WTC11 (cell line): ENCODE data around the gene ZNF341. TPM values are rescaled to one million over a fixed set of nuclear protein-coding genes. Genes with fewer than 3 reads are reported as not detected.
A peak's percentile ranks its signal among the peaks of the same experiment; 100 is the strongest.

ENCODE experiments used
- ATAC-seq: fragments of 200-7000 bp; cut with Tn5 transposase; 2 replicates; pipeline ENCODE4 v1.10.0; 2021; ENCODE audit warnings: mild to moderate bottlenecking, moderate library complexity
- CTCF ChIA-PET: fragments of 300-600 bp; sonication (Branson Sonifier 250); formaldehyde crosslinking; loops from one replicate; lab custom pipeline; 2021; ENCODE audit warnings: antibody characterized with exemption; lab: Charles Lee
- POLR2A ChIA-PET: fragments of 350-600 bp; sonication (Branson Sonifier 250); formaldehyde crosslinking; loops from one replicate; lab custom pipeline; 2021; ENCODE audit warnings: antibody characterized with exemption; lab: Charles Lee
- DNase-seq: peaks from one replicate; pipeline ENCODE4 v3.0.0; 2021; ENCODE audit warnings: low spot score
- H3K27ac Mint-ChIP-seq: 2 replicates; pipeline ENCODE4 v1.8.0; 2021; ENCODE audit warnings: mixed read lengths
- H3K27me3 Mint-ChIP-seq: 2 replicates; pipeline ENCODE4 v1.8.0; 2021; ENCODE audit warnings: low read depth, mild to moderate bottlenecking, moderate library complexity, mixed read lengths
- H3K36me3 Mint-ChIP-seq: 2 replicates; pipeline ENCODE4 v1.8.0; 2021; ENCODE audit warnings: mixed read lengths
- H3K4me1 Mint-ChIP-seq: 2 replicates; pipeline ENCODE4 v1.8.0; 2022; ENCODE audit warnings: mixed read lengths
- H3K4me3 Mint-ChIP-seq: 2 replicates; pipeline ENCODE4 v1.8.0; 2021; ENCODE audit warnings: mild to moderate bottlenecking, moderate library complexity, mixed read lengths
- H3K9me3 Mint-ChIP-seq: 2 replicates; pipeline ENCODE4 v1.8.0; 2021; ENCODE audit warnings: mixed read lengths
- CTCF ChIP-seq: fragments of 200-600 bp; IDR thresholded peaks from 2 replicates; pipeline ENCODE4 v1.8.0; 2022; ENCODE audit warnings: antibody characterized with exemption
- E2F4 ChIP-seq: sonication (generic); formaldehyde crosslinking; IDR thresholded peaks from 2 replicates; pipeline ENCODE4 v1.8.1; 2022; ENCODE audit warnings: low read depth, mild to moderate bottlenecking, moderate library complexity, missing genetic modification reagents, borderline replicate concordance
- ERG ChIP-seq: fragments of 250-450 bp; sonication (Bioruptor Pico); IDR thresholded peaks from 2 replicates; pipeline ENCODE4 v1.8.0; 2021; ENCODE audit warnings: mild to moderate bottlenecking
- FOXK1 ChIP-seq: sonication (generic); formaldehyde crosslinking; IDR thresholded peaks from 2 replicates; pipeline ENCODE4 v1.8.0; 2022; ENCODE audit warnings: mild to moderate bottlenecking, moderate library complexity, missing genetic modification reagents
- FOXP4 ChIP-seq: sonication (generic); formaldehyde crosslinking; IDR thresholded peaks from 2 replicates; pipeline ENCODE4 v1.8.0; 2022; ENCODE audit warnings: mild to moderate bottlenecking, missing genetic modification reagents
- JUN ChIP-seq: sonication (generic); formaldehyde crosslinking; IDR thresholded peaks from 2 replicates; pipeline ENCODE4 v1.8.0; 2023; ENCODE audit warnings: mild to moderate bottlenecking, missing genetic modification reagents
- NFE2L1 ChIP-seq: sonication (generic); formaldehyde crosslinking; IDR thresholded peaks from 2 replicates; pipeline ENCODE4 v1.8.1; 2023; ENCODE audit warnings: missing genetic modification reagents
- PRRX2 ChIP-seq: fragments of 250-450 bp; sonication (Bioruptor Pico); IDR thresholded peaks from 2 replicates; pipeline ENCODE4 v1.8.0; 2021; ENCODE audit warnings: mild to moderate bottlenecking
- RORB ChIP-seq: fragments of 250-450 bp; sonication (Bioruptor Pico); IDR thresholded peaks from 2 replicates; pipeline ENCODE4 v1.9.0; 2021; ENCODE audit warnings: mild to moderate bottlenecking
- SOX15 ChIP-seq: fragments of 250-450 bp; sonication (Bioruptor Pico); IDR thresholded peaks from 2 replicates; pipeline ENCODE4 v1.9.0; 2021; ENCODE audit warnings: mild to moderate bottlenecking
- USF2 ChIP-seq: sonication (generic); formaldehyde crosslinking; IDR thresholded peaks from 2 replicates; pipeline ENCODE4 v1.8.1; 2023; ENCODE audit warnings: mild to moderate bottlenecking, missing genetic modification reagents, moderate library complexity
- ZBTB21 ChIP-seq: sonication (generic); formaldehyde crosslinking; IDR thresholded peaks from 2 replicates; pipeline ENCODE4 v1.8.1; 2023; ENCODE audit warnings: mild to moderate bottlenecking, missing genetic modification reagents, borderline replicate concordance
- ZNF232 ChIP-seq: sonication (generic); formaldehyde crosslinking; IDR thresholded peaks from 2 replicates; pipeline ENCODE4 v1.8.0; 2022; ENCODE audit warnings: mild to moderate bottlenecking, missing genetic modification reagents
- ZNF263 ChIP-seq: sonication (generic); formaldehyde crosslinking; IDR thresholded peaks from 2 replicates; pipeline ENCODE4 v1.8.1; 2022; ENCODE audit warnings: low read depth, mild to moderate bottlenecking, moderate library complexity, missing genetic modification reagents
- ZNF281 ChIP-seq: sonication (generic); formaldehyde crosslinking; IDR thresholded peaks from 2 replicates; pipeline ENCODE4 v1.8.0; 2023; ENCODE audit warnings: mild to moderate bottlenecking, missing genetic modification reagents
- ZNF416 ChIP-seq: fragments of 250-450 bp; sonication (Bioruptor Pico); IDR thresholded peaks from 2 replicates; pipeline ENCODE4 v1.9.0; 2021; ENCODE audit warnings: mild to moderate bottlenecking, inconsistent platforms
- ZNF425 ChIP-seq: fragments of 250-450 bp; sonication (Bioruptor Pico); conservative IDR thresholded peaks from 2 replicates; pipeline ENCODE4 v1.9.0; 2021; ENCODE audit warnings: mild to moderate bottlenecking
- total RNA-seq: library from RNA; stranded (reverse); gene quantifications from 3 replicates; pipeline ENCODE4 v1.2.3, GENCODE V29; 2021

ZNF341 gene
- total RNA-seq, 1 experiment from 2014 or later = 9.6 TPM

GRCh38 chr20:33832103-33832804 is 100.5 kb downstream of the ZNF341 start (continued):
- no peak for TF ChIP-seq ZNF416 (CRISPR knock-in tag)
- no peak for TF ChIP-seq ERG (CRISPR knock-in tag)
- TF ChIP-seq FOXP4 (CRISPR knock-in tag) = no peak
- TF ChIP-seq RORB = no peak
- TF ChIP-seq ZNF263 (CRISPR knock-in tag) = no peak
- no peak for TF ChIP-seq NFE2L1
- TF ChIP-seq ZNF425 (CRISPR knock-in tag) = no peak

- H3K27ac Mint-ChIP-seq = peak overlapping the region; percentile 43
Measured at GRCh38 chr20:33833333-33833732, 101.5 kb downstream of the ZNF341 start.

More at GRCh38 chr20:33833333-33833732, 101.5 kb downstream of the ZNF341 start:
- H3K27me3 Mint-ChIP-seq = no peaks in the 10 kb centered on the region
- ATAC-seq = peak; percentile 38
- TF ChIP-seq PRRX2 (CRISPR knock-in tag) = no peak
- TF ChIP-seq JUN (CRISPR knock-in tag) = no peak
- TF ChIP-seq ZNF281 (CRISPR knock-in tag) = no peak
- no peak for TF ChIP-seq ZBTB21 (CRISPR knock-in tag)
- TF ChIP-seq E2F4 = no peak
- TF ChIP-seq RORB = no peak
- TF ChIP-seq FOXK1 = no peak
- TF ChIP-seq ZNF232 (CRISPR knock-in tag) = no peak
- TF ChIP-seq USF2 (CRISPR knock-in tag) = no peak
- no peak for TF ChIP-seq SOX15
- no peak for TF ChIP-seq CTCF
- TF ChIP-seq, all 79 proteins: peak for 0
- Mint-ChIP-seq H3K9me3 (peaks cover 6% of the 10 kb centered on the region; the same call in 1 of the 2 replicates), H3K4me3 (no peak overlapping the region), H3K36me3 (peaks cover 12% of the 10 kb centered on the region), H3K4me1 (peaks cover 55% of the 10 kb centered on the region)
- ChIA-PET CTCF (interaction anchor here (0.6 to 1.5 kb wide), 2 partner anchors 41 to 169 kb away, joined by 3 to 4 read pairs; no protein-coding TSS in a partner anchor), POLR2A (no interaction called here)
- no peak for DNase-seq
